DND-41 (cell line): ENCODE measurements around the gene OR56B4.

Experiments used
- ATAC-seq: fragments of 200-7000 bp; cut with Tn5 transposase; 3 replicates; pipeline ENCODE4 v1.9.1; 2021; ENCODE audit warnings: low read depth; ENCODE audit not compliant: insufficient read depth
- DNase-seq: peaks from one replicate; pipeline ENCODE4 v3.0.0-alpha.2; 2020
- H2AFZ ChIP-seq: 2 replicates; pipeline ENCODE4 v1.6.0; 2012; ENCODE audit warnings: low read depth, low read length
- H3K27ac ChIP-seq: 2 replicates; pipeline ENCODE4 v1.5.1; 2012; ENCODE audit warnings: low read length, inconsistent platforms
- H3K27me3 ChIP-seq: fragments of 200-600 bp; sonication (generic); 2 replicates; pipeline ENCODE4 v1.6.0; 2012; ENCODE audit warnings: low read length, mild to moderate bottlenecking, inconsistent platforms; ENCODE audit not compliant: insufficient read depth, poor library complexity
- H3K36me3 ChIP-seq: 2 replicates; pipeline ENCODE4 v1.5.1; 2012; ENCODE audit warnings: low read length, inconsistent platforms; ENCODE audit not compliant: insufficient read depth
- H3K4me1 ChIP-seq: 2 replicates; pipeline ENCODE4 v1.5.1; 2012; ENCODE audit warnings: mild to moderate bottlenecking, low read length; ENCODE audit not compliant: insufficient read depth
- H3K4me2 ChIP-seq: 2 replicates; pipeline ENCODE4 v1.6.0; 2012; ENCODE audit warnings: mild to moderate bottlenecking, moderate library complexity, low read length, inconsistent platforms; ENCODE audit not compliant: insufficient read depth
- H3K4me3 ChIP-seq, 2 experiments: fragments of 200-600 bp in 1 of 2; shearing (Covaris generic) in 1 of 2; 2 replicates each; pipeline ENCODE4 v1.5.1; 2012 to 2016; ENCODE audit warnings: inconsistent platforms in 2 of 2, low read length in 2 of 2, mild to moderate bottlenecking in 2 of 2, low read depth in 1 of 2, moderate library complexity in 1 of 2
- H3K79me2 ChIP-seq: 2 replicates; pipeline ENCODE4 v1.6.0; 2012; ENCODE audit warnings: low read length, inconsistent platforms; ENCODE audit not compliant: insufficient read depth
- H3K9ac ChIP-seq: 2 replicates; pipeline ENCODE4 v1.6.0; 2012; ENCODE audit warnings: low read depth, mild to moderate bottlenecking, inconsistent platforms, low read length, moderate library complexity
- H3K9me3 ChIP-seq: 2 replicates; pipeline ENCODE4 v1.5.1; 2012; ENCODE audit warnings: low read length, moderate library complexity, mild to moderate bottlenecking, inconsistent platforms; ENCODE audit not compliant: insufficient read depth, severe bottlenecking
- H4K20me1 ChIP-seq: 2 replicates; pipeline ENCODE4 v1.6.0; 2012; ENCODE audit warnings: low read length; ENCODE audit not compliant: insufficient read depth
- EZH2 ChIP-seq: IDR thresholded peaks from 3 replicates; pipeline ENCODE4 v1.6.1; 2012; ENCODE audit warnings: borderline replicate concordance, low read depth, mild to moderate bottlenecking, moderate library complexity, low read length, inconsistent platforms; ENCODE audit not compliant: severe bottlenecking
- TF ChIP-seq, protein P1 (sequence below): IDR thresholded peaks from 2 replicates; pipeline ENCODE4 v1.5.1; 2012; ENCODE audit warnings: borderline replicate concordance, low read length, moderate library complexity, mild to moderate bottlenecking; ENCODE audit not compliant: poor library complexity, severe bottlenecking; ENCODE audit errors: extremely low read depth

Gene OR56B4

DNA sequence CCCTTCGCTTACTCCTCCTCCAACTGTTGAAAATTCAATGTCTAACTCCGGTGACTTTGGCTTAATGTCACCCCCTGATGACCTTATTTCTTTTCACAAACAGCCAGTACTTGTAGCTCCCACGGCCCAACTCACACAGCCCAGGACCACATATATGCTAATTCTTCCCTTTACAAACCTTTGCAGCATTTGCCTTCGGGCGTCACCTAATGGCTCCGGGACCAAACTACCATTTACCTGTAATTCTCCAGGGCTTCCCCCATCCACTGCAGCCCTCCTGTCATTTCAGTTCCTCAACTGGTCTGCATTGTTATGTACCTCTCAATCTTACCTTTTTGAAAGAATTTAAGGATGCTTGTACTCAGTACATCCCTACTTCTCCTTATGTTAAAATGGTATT lies 29.8 kb upstream of the OR56B4 start:
- Histone ChIP-seq H3K27me3 (no peaks in the 10 kb centered on the region), H3K9me3 (no peaks in the 10 kb centered on the region), H3K36me3 (no peaks in the 10 kb centered on the region), H3K4me3 (no peak overlapping the region), H3K4me2 (no peak overlapping the region), H4K20me1 (no peaks in the 10 kb centered on the region), H3K4me1 (no peaks in the 10 kb centered on the region), H2AFZ (no peak overlapping the region), H3K27ac (no peak overlapping the region), H3K9ac (no peak overlapping the region), H3K79me2 (no peaks in the 10 kb centered on the region)
- TF ChIP-seq EZH2 = no peak
- TF ChIP-seq, protein P1, sequence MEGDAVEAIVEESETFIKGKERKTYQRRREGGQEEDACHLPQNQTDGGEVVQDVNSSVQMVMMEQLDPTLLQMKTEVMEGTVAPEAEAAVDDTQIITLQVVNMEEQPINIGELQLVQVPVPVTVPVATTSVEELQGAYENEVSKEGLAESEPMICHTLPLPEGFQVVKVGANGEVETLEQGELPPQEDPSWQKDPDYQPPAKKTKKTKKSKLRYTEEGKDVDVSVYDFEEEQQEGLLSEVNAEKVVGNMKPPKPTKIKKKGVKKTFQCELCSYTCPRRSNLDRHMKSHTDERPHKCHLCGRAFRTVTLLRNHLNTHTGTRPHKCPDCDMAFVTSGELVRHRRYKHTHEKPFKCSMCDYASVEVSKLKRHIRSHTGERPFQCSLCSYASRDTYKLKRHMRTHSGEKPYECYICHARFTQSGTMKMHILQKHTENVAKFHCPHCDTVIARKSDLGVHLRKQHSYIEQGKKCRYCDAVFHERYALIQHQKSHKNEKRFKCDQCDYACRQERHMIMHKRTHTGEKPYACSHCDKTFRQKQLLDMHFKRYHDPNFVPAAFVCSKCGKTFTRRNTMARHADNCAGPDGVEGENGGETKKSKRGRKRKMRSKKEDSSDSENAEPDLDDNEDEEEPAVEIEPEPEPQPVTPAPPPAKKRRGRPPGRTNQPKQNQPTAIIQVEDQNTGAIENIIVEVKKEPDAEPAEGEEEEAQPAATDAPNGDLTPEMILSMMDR = no peak
- ATAC-seq (no peak), DNase-seq (no peak)

DNA sequence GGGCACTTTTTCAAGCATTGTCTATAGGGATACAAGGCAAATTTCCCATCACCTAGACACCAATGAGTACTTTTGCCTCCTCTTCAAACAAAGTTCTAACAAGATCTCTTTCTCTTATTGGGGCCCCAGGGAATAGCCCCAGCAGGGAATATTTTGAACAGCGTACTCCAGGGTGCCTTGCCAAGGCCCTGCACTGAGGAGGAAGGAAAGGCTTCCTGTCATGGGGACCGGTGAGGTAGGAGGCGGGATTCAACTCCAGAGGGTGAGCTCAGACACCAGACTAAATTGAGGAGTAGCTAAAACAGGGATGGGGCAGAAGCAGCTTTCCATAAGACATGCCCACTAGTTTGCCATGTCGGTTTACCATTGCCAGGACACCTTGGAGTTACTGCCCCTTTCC lies 28.0 kb upstream of the OR56B4 start:
- Histone ChIP-seq H3K4me2 (no peak overlapping the region), H3K4me3 (no peak overlapping the region), H3K9ac (no peak overlapping the region), H3K79me2 (no peaks in the 10 kb centered on the region), H3K9me3 (no peaks in the 10 kb centered on the region), H3K27ac (no peak overlapping the region), H4K20me1 (no peaks in the 10 kb centered on the region), H3K36me3 (no peaks in the 10 kb centered on the region), H3K4me1 (no peaks in the 10 kb centered on the region), H3K27me3 (no peaks in the 10 kb centered on the region), H2AFZ (no peak overlapping the region)
- no peak for DNase-seq
- no peak for ATAC-seq
- TF ChIP-seq, protein P1 = no peak

DNA sequence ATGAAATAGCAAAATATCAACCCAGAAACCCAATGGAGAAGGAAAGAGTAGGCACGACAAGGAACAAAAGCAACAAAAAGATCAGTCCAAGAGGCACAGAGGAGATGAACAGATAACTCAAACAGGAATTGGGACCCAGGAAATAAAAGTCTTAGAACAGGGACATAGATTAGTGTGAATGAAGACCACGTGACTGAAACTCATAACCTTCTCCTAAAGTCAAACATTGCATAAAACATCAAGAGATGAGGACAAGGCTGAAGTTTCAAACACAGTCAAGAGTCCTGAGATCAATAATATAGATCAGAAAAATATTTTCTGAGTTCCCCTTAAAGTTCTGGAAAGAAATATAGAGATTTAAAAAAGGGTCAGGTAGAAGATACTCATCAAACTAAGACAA lies 24.4 kb upstream of the OR56B4 start:
- ATAC-seq (no peak), DNase-seq (no peak)
- Histone ChIP-seq H2AFZ (no peak overlapping the region), H3K27me3 (no peaks in the 10 kb centered on the region), H3K9me3 (no peaks in the 10 kb centered on the region), H3K36me3 (no peaks in the 10 kb centered on the region), H3K79me2 (no peaks in the 10 kb centered on the region), H3K9ac (no peak overlapping the region), H3K4me3 (no peak overlapping the region), H3K27ac (no peak overlapping the region), H4K20me1 (no peaks in the 10 kb centered on the region), H3K4me2 (no peak overlapping the region), H3K4me1 (no peaks in the 10 kb centered on the region)
- TF ChIP-seq, protein P1 = no peak
- no peak for TF ChIP-seq EZH2

DNA sequence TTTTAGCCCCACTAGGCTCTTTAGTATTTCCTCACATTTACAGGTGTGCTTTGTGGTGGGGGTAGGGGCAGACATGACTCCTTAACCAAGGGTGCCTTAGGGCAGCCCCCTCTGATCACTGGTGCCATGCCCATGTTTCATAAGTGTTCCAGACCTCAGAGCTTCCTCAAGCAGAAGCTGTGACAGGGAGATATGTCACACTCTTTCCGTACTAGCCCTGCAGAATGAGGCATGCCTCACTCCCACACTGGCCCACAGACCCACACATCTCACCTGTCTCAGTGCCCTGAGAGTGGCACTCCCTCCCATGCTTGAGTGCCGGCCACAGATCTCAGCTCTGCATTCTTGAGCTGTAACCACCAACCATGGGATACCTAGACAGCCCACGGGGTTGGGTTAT lies 22.9 kb upstream of the OR56B4 start:
- H3K27ac ChIP-seq = no peak overlapping the region
- H3K4me2 ChIP-seq = no peak overlapping the region
- H3K27me3 ChIP-seq = no peaks in the 10 kb centered on the region
- TF ChIP-seq EZH2 = no peak
- TF ChIP-seq, protein P1 = no peak
- H3K36me3 ChIP-seq = no peaks in the 10 kb centered on the region
- H3K9ac ChIP-seq = no peak overlapping the region
- no peak overlapping the region for H2AFZ ChIP-seq
- no peak for ATAC-seq
- H3K4me1 ChIP-seq = no peaks in the 10 kb centered on the region
- no peak overlapping the region for H3K4me3 ChIP-seq
- no peaks in the 10 kb centered on the region for H3K9me3 ChIP-seq
- H4K20me1 ChIP-seq = no peaks in the 10 kb centered on the region
- DNase-seq = no peak
- H3K79me2 ChIP-seq = no peaks in the 10 kb centered on the region
